Neutrophil (primary cell): ENCODE measurements around the gene WDR75.

ENCODE experiments used
- H3K27ac ChIP-seq: fragments of 200-600 bp; sonication (generic); 2 replicates; pipeline ENCODE4 v1.5.1; 2016; ENCODE audit warnings: mild to moderate bottlenecking, moderate library complexity
- H3K27me3 ChIP-seq: fragments of 200-600 bp; sonication (generic); 2 replicates; pipeline ENCODE4 v1.6.0; 2016; ENCODE audit warnings: mild to moderate bottlenecking
- H3K36me3 ChIP-seq: fragments of 200-600 bp; sonication (generic); 2 replicates; pipeline ENCODE4 v1.5.1; 2017
- H3K4me1 ChIP-seq, 2 experiments: fragments of 200-600 bp in 1 of 2; sonication (generic) in 1 of 2; 1 replicate in 1 of 2; 2 replicates in 1 of 2; pipeline versions ENCODE4 v1.5.1 to v1.6.1; 2013 to 2016; ENCODE audit warnings: low read depth in 1 of 2, low read length in 1 of 2, mild to moderate bottlenecking in 1 of 2, moderate library complexity in 1 of 2; ENCODE audit not compliant: control insufficient read depth in 1 of 2, insufficient read depth in 1 of 2
- H3K4me3 ChIP-seq, 2 experiments: fragments of 200-600 bp in 1 of 2; sonication (generic) in 1 of 2; 1 replicate in 1 of 2; 2 replicates in 1 of 2; pipeline ENCODE4 v1.5.1; 2013 to 2016; ENCODE audit warnings: low read depth in 1 of 2, low read length in 1 of 2, mild to moderate bottlenecking in 1 of 2, moderate library complexity in 1 of 2
- H3K9me3 ChIP-seq: fragments of 200-600 bp; sonication (generic); 2 replicates; pipeline ENCODE4 v1.5.1; 2016
- CTCF ChIP-seq: fragments of 200-600 bp; sonication (generic); IDR thresholded peaks from 2 replicates; pipeline ENCODE4 v1.5.1; 2016; ENCODE audit warnings: antibody characterized with exemption

The WDR75 gene

GRCh38 chr2:189442468-189442867 lies 1.2 kb downstream of the WDR75 start:
- H3K36me3 ChIP-seq, result peaks cover 3% of the 10 kb centered on the region
- no peak overlapping the region for H3K4me3 ChIP-seq
- H3K27ac ChIP-seq, result no peak overlapping the region
- no peaks in the 10 kb centered on the region for H3K9me3 ChIP-seq
- TF ChIP-seq CTCF, result no peak
- peaks cover 20% of the 10 kb centered on the region for H3K27me3 ChIP-seq
- H3K4me1 ChIP-seq, result peaks cover 15 to 16% of the 10 kb centered on the region in 2 experiments

- Histone ChIP-seq H3K9me3 (no peaks in the 10 kb centered on the region), H3K27me3 (peaks cover 8% of the 10 kb centered on the region), H3K4me1 (peaks cover 15 to 16% of the 10 kb centered on the region in 2 experiments), H3K27ac (no peak overlapping the region), H3K4me3 (no peak overlapping the region), H3K36me3 (peaks cover 17% of the 10 kb centered on the region)
- no peak for TF ChIP-seq CTCF
Measured at GRCh38 chr2:189444322-189444721, 3.0 kb downstream of the WDR75 start.

GRCh38 chr2:189446780-189447179 lies 5.5 kb downstream of the WDR75 start:
- no peak overlapping the region for H3K27ac ChIP-seq
- no peak overlapping the region for H3K4me3 ChIP-seq
- peaks cover 4 to 7% of the 10 kb centered on the region in 2 experiments for H3K4me1 ChIP-seq
- no peak for TF ChIP-seq CTCF
- H3K9me3 ChIP-seq, result no peaks in the 10 kb centered on the region
- H3K36me3 ChIP-seq, result peaks cover 28% of the 10 kb centered on the region
- no peaks in the 10 kb centered on the region for H3K27me3 ChIP-seq

GRCh38 chr2:189454009-189454408 lies 12.7 kb downstream of the WDR75 start:
- H3K4me3 ChIP-seq, result no peak overlapping the region
- no peaks in the 10 kb centered on the region for H3K9me3 ChIP-seq
- no peaks in the 10 kb centered on the region for H3K27me3 ChIP-seq
- H3K36me3 ChIP-seq, result peaks cover 67% of the 10 kb centered on the region
- no peak overlapping the region for H3K27ac ChIP-seq
- no peak for TF ChIP-seq CTCF
- no peaks in the 10 kb centered on the region for H3K4me1 ChIP-seq

- Histone ChIP-seq H3K4me3 (no peak overlapping the region), H3K36me3 (peaks cover 74% of the 10 kb centered on the region), H3K9me3 (no peaks in the 10 kb centered on the region), H3K27me3 (no peaks in the 10 kb centered on the region), H3K27ac (no peak overlapping the region), H3K4me1 (no peaks in the 10 kb centered on the region)
- no peak for TF ChIP-seq CTCF
Measured at GRCh38 chr2:189465076-189465475, 23.8 kb downstream of the WDR75 start.

GRCh38 chr2:189465478-189465877 lies 24.2 kb downstream of the WDR75 start:
- Histone ChIP-seq H3K4me3 (no peak overlapping the region), H3K27ac (no peak overlapping the region), H3K9me3 (no peaks in the 10 kb centered on the region), H3K4me1 (no peaks in the 10 kb centered on the region), H3K27me3 (no peaks in the 10 kb centered on the region), H3K36me3 (peaks cover 75% of the 10 kb centered on the region)
- no peak for TF ChIP-seq CTCF
